Gastrocnemius medialis (tissue), 4 donors: Measurements from ENCODE around the gene LY9.

Experiments
- CTCF ChIP-seq, 5 experiments: fragments of 450-650 bp in 3 of 5; fragments of 200-600 bp in 2 of 5; sonication (generic) in 2 of 5; IDR thresholded peaks in 4 of 5; conservative IDR thresholded peaks in 1 of 5; 1 replicate in 4 of 5; 2 replicates in 1 of 5; pipeline ENCODE4 v1.5.1; 2016 to 2019; ENCODE audit warnings: antibody characterized with exemption in 5 of 5, mild to moderate bottlenecking in 3 of 5, moderate library complexity in 3 of 5
- POLR2A ChIP-seq, 2 donors: fragments of 450-650 bp; IDR thresholded peaks; one replicate each; pipeline ENCODE4 v1.6.1; 2017; ENCODE audit warnings: antibody characterized with exemption in 2 of 2, mild to moderate bottlenecking in 2 of 2, moderate library complexity in 2 of 2

GRCh38 chr1:160753594-160753993 lies 42.4 kb upstream of the LY9 start:
- no peak for TF ChIP-seq POLR2A (IDR thresholded peaks at IDR 0.05)
- no peak for TF ChIP-seq CTCF (IDR thresholded peaks at IDR 0.05 in 4 of 5, conservative IDR thresholded peaks at IDR 0.05 in 1 of 5)
